Smooth muscle cell of the brain vasculature (primary cell): Measurements from ENCODE around the gene PSD.
"Not testable (repeated sequence)": the region's sequence is repeated elsewhere in the genome, so short reads cannot be mapped to it uniquely, and the experiment has no call there.

Experiments
- DNase-seq: peaks from one replicate; pipeline ENCODE4 v3.0.0-alpha.2; 2012; ENCODE audit warnings: low read depth, low spot score

The PSD gene

GRCh38 chr10:102418622-102419268 is at the start of gene PSD:
PSD (minus strand) TSS chr10:102418785; CDS start chr10:102417038, 1,747 bp downstream.
- DNase-seq, result no peak

GRCh38 chr10:102467971-102468438 is 49.4 kb upstream of the PSD start:
- no peak for DNase-seq

- DNase-seq, result no peak
Observed at GRCh38 chr10:102467318-102467717, 48.7 kb upstream of the PSD start.

- no peak for DNase-seq
Observed at GRCh38 chr10:102465466-102465865, 46.9 kb upstream of the PSD start.

- no peak for DNase-seq
Observed at GRCh38 chr10:102463983-102464382, 45.4 kb upstream of the PSD start.

GRCh38 chr10:102462512-102463054 is 44.0 kb upstream of the PSD start:
- DNase-seq, result no peak

- no peak for DNase-seq
Observed at GRCh38 chr10:102461187-102462054, 42.8 kb upstream of the PSD start.

- no peak for DNase-seq
Observed at GRCh38 chr10:102460836-102461186, 42.2 kb upstream of the PSD start.

GRCh38 chr10:102458656-102459055 is 40.1 kb upstream of the PSD start:
- DNase-seq, result no peak

GRCh38 chr10:102457591-102458150 is 39.1 kb upstream of the PSD start:
- no peak for DNase-seq

- DNase-seq, result no peak
Observed at GRCh38 chr10:102455893-102456471, 37.4 kb upstream of the PSD start.

GRCh38 chr10:102454662-102455487 is 36.3 kb upstream of the PSD start:
- not testable (repeated sequence) for DNase-seq

GRCh38 chr10:102453502-102453901 is 34.9 kb upstream of the PSD start:
- no peak for DNase-seq

GRCh38 chr10:102452672-102453340 is 34.2 kb upstream of the PSD start:
- DNase-seq, result no peak

GRCh38 chr10:102451105-102451969 is 32.8 kb upstream of the PSD start, which contains the start of gene C10orf95:
C10orf95 (minus strand) TSS chr10:102451543; CDS start chr10:102451093, 450 bp downstream.
- DNase-seq, result no peak

- no peak for DNase-seq
Observed at GRCh38 chr10:102450374-102451104, 32.0 kb upstream of the PSD start.

GRCh38 chr10:102450124-102450373 is 31.5 kb upstream of the PSD start:
- no peak for DNase-seq

GRCh38 chr10:102449321-102450123 is 30.9 kb upstream of the PSD start:
- DNase-seq, result no peak
